ENCODE results near the gene ARHGAP40.

Gene ARHGAP40

GRCh38 chr20:38623061-38623460, 21.5 kb downstream of the ARHGAP40 start:
- no peak for DNase-seq

GRCh38 chr20:38624084-38624483, 22.5 kb downstream of the ARHGAP40 start:
- DNase-seq = no peak

- no peak for DNase-seq
Observed at GRCh38 chr20:38625896-38626295, 24.3 kb downstream of the ARHGAP40 start.

- DNase-seq = no peak
Observed at GRCh38 chr20:38626921-38627659, 25.5 kb downstream of the ARHGAP40 start.

GRCh38 chr20:38628580-38629470, 27.2 kb downstream of the ARHGAP40 start:
- DNase-seq = no peak

- no peak for DNase-seq
Observed at GRCh38 chr20:38629979-38630378, 28.4 kb downstream of the ARHGAP40 start.

GRCh38 chr20:38630727-38631126, 29.1 kb downstream of the ARHGAP40 start:
- no peak for DNase-seq

- DNase-seq = no peak
Observed at GRCh38 chr20:38631155-38632022, 29.8 kb downstream of the ARHGAP40 start.

- peak; percentile 75 to 78 for DNase-seq
Observed at GRCh38 chr20:38633577-38634093, 32.0 kb downstream of the ARHGAP40 start.

- no peak for DNase-seq
Observed at GRCh38 chr20:38635721-38636288, 34.2 kb downstream of the ARHGAP40 start.

- no peak for DNase-seq
Observed at GRCh38 chr20:38640521-38640920, 38.9 kb downstream of the ARHGAP40 start.

- no peak for DNase-seq
Observed at GRCh38 chr20:38642498-38642897, 40.9 kb downstream of the ARHGAP40 start.

GRCh38 chr20:38644588-38645260, 43.1 kb downstream of the ARHGAP40 start:
- DNase-seq = no peak

GRCh38 chr20:38645351-38645750, 43.7 kb downstream of the ARHGAP40 start:
- DNase-seq = no peak

GRCh38 chr20:38645980-38646858, 44.6 kb downstream of the ARHGAP40 start:
- DNase-seq = peak; percentile 95

GRCh38 chr20:38649275-38649891, 47.8 kb downstream of the ARHGAP40 start:
- no peak for DNase-seq

GRCh38 chr20:38650010-38650409, 48.4 kb downstream of the ARHGAP40 start:
- DNase-seq = no peak

GRCh38 chr20:38651154-38651553, 49.5 kb downstream of the ARHGAP40 start:
- no peak for DNase-seq

GRCh38 chr20:38651562-38651961, 50.0 kb downstream of the ARHGAP40 start:
- no peak for DNase-seq

GRCh38 chr20:38652995-38653394, 51.4 kb downstream of the ARHGAP40 start:
- DNase-seq = no peak

All from activated T-cell treated with anti-CD3 and anti-CD28 coated beads, Interleukin-2, amount 50 U/mL, for 48 hours (primary cell).